Mucosa of descending colon (tissue), 3 donors: Measurements from ENCODE around the gene RUBCN. TPM values are rescaled to one million over a fixed set of nuclear protein-coding genes. Genes with fewer than 3 reads are reported as not detected.
A peak's percentile ranks its signal among the peaks of the same experiment; 100 is the strongest.
"Not testable (repeated sequence)": the region's sequence is repeated elsewhere in the genome, so short reads cannot be mapped to it uniquely, and the experiment has no call there.

Experiments
- ATAC-seq: fragments of 200-7000 bp; cut with Tn5 transposase; one replicate; pipeline ENCODE4 v1.9.1; 2020; ENCODE audit warnings: mild to moderate bottlenecking, moderate library complexity
- DNase-seq, 3 donors: peaks; one replicate each; pipeline ENCODE4 v3.0.0-alpha.2; 2020
- H3K36me3 ChIP-seq: fragments of 200-600 bp; one replicate; pipeline ENCODE4 v1.8.0; 2021; ENCODE audit warnings: low read depth, mild to moderate bottlenecking
- H3K4me1 ChIP-seq: fragments of 200-600 bp; one replicate; pipeline ENCODE4 v1.8.0; 2021; ENCODE audit warnings: low read depth, mild to moderate bottlenecking
- H3K4me3 ChIP-seq: fragments of 200-600 bp; one replicate; pipeline ENCODE4 v1.8.0; 2021; ENCODE audit warnings: mild to moderate bottlenecking
- H3K9me3 ChIP-seq: fragments of 200-600 bp; one replicate; pipeline ENCODE4 v1.8.0; 2021; ENCODE audit warnings: mild to moderate bottlenecking
- CTCF ChIP-seq: fragments of 200-600 bp; IDR thresholded peaks from one replicate; pipeline ENCODE4 v1.8.0; 2022; ENCODE audit warnings: antibody characterized with exemption, mild to moderate bottlenecking
- intact Hi-C, 2 donors: fragments of 100-400 bp; cut with DNase I in 1 of 2; cut with micrococcal nuclease in 1 of 2; formaldehyde crosslinking; loops; one replicate each; pipeline versions ENCODE4 v1.11.0 to v1.11.1; 2022; cut with DNase I, micrococcal nuclease
- total RNA-seq, 3 donors: library from RNA; stranded (reverse); fragmentation: NEBNext Ultra II Directional in 2 of 3; extraction: Animal tissue kit (Norgen Biotek cat#: 25700) in 2 of 3; gene quantifications; one replicate each; pipeline versions ENCODE4 v1.2.1 to v1.2.4, GENCODE V29; 2021 to 2023
- donor health status: DM: no; HTN: no; CAD: no; lungs with moderate emphysema.
- donor health status: DM: no; HTN: no; CAD: no.
- donor health status: DM: no; HTN: yes; CAD: no.

RUBCN gene
- total RNA-seq, 3 donors from 2014 or later, result 18.8 to 27.6 (median 23.5) TPM

GRCh38 chr3:197734667-197735318, 1.9 kb downstream of the RUBCN start:
- ATAC-seq (no peak), DNase-seq (peak in 1 of 3 donors; percentile 15)
- no peak for TF ChIP-seq CTCF
- Histone ChIP-seq H3K36me3 (no peaks in the 10 kb centered on the region), H3K9me3 (no peaks in the 10 kb centered on the region), H3K4me3 (no peak overlapping the region), H3K4me1 (peaks cover 9% of the 10 kb centered on the region)
- intact Hi-C loops, result no loop called here

- no peak for ATAC-seq
- Histone ChIP-seq H3K9me3 (no peaks in the 10 kb centered on the region), H3K4me3 (no peak overlapping the region), H3K4me1 (peaks cover 9% of the 10 kb centered on the region), H3K36me3 (no peaks in the 10 kb centered on the region)
- DNase-seq, result no peak
- intact Hi-C loops, result no loop called here
- no peak for TF ChIP-seq CTCF
These were observed 3.7 kb downstream of the RUBCN start for GRCh38 chr3:197733042-197733441.

GRCh38 chr3:197731483-197731882, 5.2 kb downstream of the RUBCN start:
- H3K4me3 ChIP-seq, intact Hi-C loops, H3K9me3 ChIP-seq, H3K36me3 ChIP-seq, ATAC-seq, H3K4me1 ChIP-seq, DNase-seq: not testable (repeated sequence)

GRCh38 chr3:197730770-197731169, 5.9 kb downstream of the RUBCN start:
- intact Hi-C loops, ATAC-seq, H3K4me3 ChIP-seq, H3K36me3 ChIP-seq, H3K9me3 ChIP-seq, H3K4me1 ChIP-seq, DNase-seq: not testable (repeated sequence)

- no peak for ATAC-seq
- no peak for DNase-seq
- no peaks in the 10 kb centered on the region for H3K9me3 ChIP-seq
- intact Hi-C loops, result no loop called here
- no peaks in the 10 kb centered on the region for H3K36me3 ChIP-seq
- no peak overlapping the region for H3K4me3 ChIP-seq
- peaks cover 2% of the 10 kb centered on the region for H3K4me1 ChIP-seq
- TF ChIP-seq CTCF, result no peak
These were observed 6.5 kb downstream of the RUBCN start for GRCh38 chr3:197730200-197730599.

- intact Hi-C loops, result no loop called here
- Histone ChIP-seq H3K9me3 (no peaks in the 10 kb centered on the region), H3K36me3 (no peaks in the 10 kb centered on the region), H3K4me1 (no peaks in the 10 kb centered on the region), H3K4me3 (no peak overlapping the region)
- ATAC-seq (no peak), DNase-seq (no peak)
- no peak for TF ChIP-seq CTCF
These were observed 8.2 kb downstream of the RUBCN start for GRCh38 chr3:197728487-197728886.

GRCh38 chr3:197727878-197728277, 8.8 kb downstream of the RUBCN start:
- intact Hi-C loops, ATAC-seq: not testable (repeated sequence)

More at GRCh38 chr3:197727878-197728277, 8.8 kb downstream of the RUBCN start:
- H3K9me3 ChIP-seq, H3K4me3 ChIP-seq, H3K36me3 ChIP-seq, H3K4me1 ChIP-seq, DNase-seq: not testable (repeated sequence)
